CMK (cell line): ENCODE results near the gene RNF114.
"Not testable (repeated sequence)": the region's sequence is repeated elsewhere in the genome, so short reads cannot be mapped to it uniquely, and the experiment has no call there.

ENCODE experiments used
- DNase-seq: peaks from one replicate; pipeline ENCODE4 v3.0.0-alpha.2; 2010; ENCODE audit warnings: low read depth

The RNF114 gene, protein sequence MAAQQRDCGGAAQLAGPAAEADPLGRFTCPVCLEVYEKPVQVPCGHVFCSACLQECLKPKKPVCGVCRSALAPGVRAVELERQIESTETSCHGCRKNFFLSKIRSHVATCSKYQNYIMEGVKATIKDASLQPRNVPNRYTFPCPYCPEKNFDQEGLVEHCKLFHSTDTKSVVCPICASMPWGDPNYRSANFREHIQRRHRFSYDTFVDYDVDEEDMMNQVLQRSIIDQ

GRCh38 chr20:49936153-49937026 is at the start of gene RNF114:
RNF114 (plus strand) TSS chr20:49936397; CDS start chr20:49936413, 16 bp downstream.
- peak; percentile 73 for DNase-seq

DNA sequence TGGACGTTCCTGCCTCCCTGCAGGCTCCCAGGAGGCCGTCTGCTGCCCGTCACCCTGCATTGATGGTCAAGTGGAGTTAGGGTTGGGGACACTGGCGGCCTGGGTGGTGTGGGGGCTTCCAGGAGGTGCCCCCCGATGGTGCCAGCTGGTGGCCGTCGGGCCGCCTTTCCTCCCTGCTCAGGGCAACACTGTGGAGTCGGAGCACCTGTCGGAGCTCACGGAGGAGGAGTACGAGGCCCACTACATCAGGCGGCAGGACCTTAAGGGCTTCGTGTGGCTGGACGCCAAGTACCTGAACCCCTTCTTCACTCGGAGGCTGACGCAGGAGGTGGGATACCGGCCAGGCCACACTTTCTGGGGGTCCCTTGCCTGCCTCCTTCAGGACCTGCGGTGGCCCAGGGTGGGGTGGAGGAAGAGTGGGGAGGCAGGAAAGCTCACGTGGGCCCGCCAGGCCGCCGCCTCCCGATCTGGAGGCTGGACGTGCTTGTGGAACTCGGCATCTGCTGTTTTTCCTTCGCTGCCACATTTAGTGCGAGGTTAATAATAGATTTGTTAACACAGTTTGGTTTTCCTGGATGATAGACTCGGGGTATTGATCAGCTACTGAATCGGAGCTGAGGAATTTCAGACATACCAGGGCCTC is 49.5 kb upstream of the RNF114 start:
- no peak for DNase-seq

GRCh38 chr20:49887251-49888211 is 48.7 kb upstream of the RNF114 start:
- no peak for DNase-seq

DNA sequence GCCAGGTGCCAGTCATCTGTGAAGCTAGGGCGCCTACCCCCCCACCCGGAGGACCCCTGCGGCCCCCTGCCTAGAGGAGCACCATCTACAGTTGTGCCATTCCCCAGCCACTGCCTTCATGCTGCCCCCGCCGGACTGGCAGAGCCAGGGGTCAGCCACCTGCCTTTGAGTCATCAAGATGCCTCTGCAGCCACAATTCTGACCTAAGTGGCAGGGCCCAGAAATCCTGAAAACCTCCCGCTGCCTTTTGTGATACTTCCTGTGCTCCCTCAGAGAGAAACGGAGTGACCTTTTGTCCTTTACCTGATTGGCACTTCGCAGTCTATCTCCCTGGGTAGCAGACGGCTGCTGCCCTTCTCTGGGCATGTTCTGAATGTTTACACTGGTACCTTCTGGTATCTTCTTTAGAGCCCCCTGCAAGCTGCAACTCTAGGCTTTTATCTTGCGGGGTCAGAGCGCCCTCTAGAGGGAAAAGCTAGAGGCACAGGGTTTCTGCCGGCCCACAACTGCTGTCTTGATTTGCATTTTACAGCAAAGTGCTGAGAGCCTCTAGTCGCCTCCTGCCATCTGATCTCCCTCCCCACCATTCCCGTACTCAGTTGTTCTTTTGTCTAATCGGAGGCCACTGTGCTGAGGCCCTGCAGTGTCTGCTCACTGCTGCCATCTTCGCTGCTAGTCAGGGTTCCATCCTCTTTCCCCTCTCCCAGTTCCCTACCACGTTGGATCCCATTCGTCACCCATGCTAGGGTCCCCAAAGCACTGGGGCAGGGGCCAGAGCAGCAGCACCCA is 47.8 kb upstream of the RNF114 start:
- DNase-seq = peak; percentile 46

GRCh38 chr20:49889001-49889934 is 46.9 kb upstream of the RNF114 start:
- no peak for DNase-seq

GRCh38 chr20:49889935-49890333 is 46.3 kb upstream of the RNF114 start:
- DNase-seq = no peak

- no peak for DNase-seq
These were observed 45.5 kb upstream of the RNF114 start for GRCh38 chr20:49890471-49891361.

- no peak for DNase-seq
These were observed 44.6 kb upstream of the RNF114 start for GRCh38 chr20:49891476-49892110.

DNA sequence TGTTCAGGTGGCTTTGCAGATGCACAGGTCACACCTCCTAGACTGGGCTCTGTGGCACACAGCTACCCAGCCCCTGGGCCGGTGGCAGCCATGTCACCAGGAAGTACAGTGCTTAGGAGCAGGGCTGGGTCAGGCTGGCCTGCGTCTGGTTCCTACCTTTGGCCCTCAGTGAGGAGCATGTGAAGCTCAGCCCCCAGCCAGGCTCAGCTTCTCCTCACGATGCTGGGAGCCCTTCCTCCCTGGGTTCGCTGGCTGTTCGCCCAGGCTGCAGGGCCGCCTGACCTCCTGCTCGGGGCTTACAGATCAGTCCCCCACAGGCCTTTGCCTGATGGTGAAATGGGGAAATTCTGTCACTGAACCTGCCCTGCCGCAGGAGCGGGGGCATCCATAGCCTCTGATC is 43.9 kb upstream of the RNF114 start:
- DNase-seq = no peak

DNA sequence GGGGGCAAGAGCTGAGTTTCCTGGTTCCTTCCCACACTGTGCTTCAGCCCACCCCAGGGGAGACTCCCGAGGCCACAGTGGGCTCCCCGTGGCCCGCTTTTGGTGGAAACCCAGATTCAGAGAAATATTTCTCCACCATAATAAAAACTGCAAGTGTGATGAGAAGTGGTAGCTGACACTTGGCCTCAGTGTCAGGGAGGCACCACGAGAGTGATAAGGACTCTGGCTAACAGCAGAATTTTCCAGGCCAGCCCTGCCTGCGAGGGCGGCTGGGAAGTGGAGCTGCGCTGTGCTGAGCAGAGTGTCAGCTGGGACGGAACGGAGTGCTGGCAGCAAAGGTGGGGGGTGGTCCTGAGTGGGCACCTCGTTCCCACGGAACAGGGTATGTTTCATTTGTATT is 43.4 kb upstream of the RNF114 start:
- DNase-seq = no peak

- DNase-seq = no peak
These were observed 42.7 kb upstream of the RNF114 start for GRCh38 chr20:49893242-49894072.

DNA sequence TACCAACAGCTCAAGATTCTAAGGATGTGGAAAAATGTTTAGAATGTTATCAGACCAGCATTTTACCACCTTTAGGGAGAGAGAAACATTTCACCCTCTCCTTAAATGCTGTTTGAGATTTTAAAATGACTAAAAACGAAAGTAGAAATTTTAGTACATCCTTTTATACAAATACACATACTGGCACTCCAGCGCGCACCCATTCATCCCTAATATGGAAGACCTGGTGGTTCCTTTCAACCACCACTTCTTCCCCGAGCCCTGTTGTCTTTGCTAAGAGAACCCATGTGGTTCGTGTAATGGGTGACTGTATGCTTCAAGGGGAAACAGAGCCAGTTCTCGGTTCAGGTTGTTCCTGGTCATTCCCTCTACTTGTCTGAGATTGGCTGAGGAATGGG is 42.1 kb upstream of the RNF114 start:
- no peak for DNase-seq

GRCh38 chr20:49895474-49896093 is 40.6 kb upstream of the RNF114 start:
- DNase-seq = not testable (repeated sequence)

DNA sequence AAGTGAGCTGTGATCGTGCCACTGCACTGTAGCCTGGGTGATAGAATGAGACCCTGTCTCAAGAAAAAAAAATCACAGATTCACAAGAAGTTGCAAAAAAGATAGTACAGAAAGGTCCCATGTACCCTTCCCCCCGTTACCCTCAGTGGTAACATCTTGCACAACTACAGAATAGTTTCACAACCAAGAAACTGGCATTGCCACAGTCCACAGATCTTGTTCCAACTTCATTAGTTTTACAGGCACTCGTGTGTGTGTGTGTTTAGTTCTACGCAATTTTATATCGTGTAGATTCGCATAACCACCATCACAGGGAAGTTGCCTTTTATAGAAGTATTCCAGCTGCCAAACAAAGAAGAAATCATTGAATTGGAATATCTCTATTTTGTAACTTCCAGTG is 40.0 kb upstream of the RNF114 start:
- no peak for DNase-seq

GRCh38 chr20:49899541-49900383 is 36.4 kb upstream of the RNF114 start:
- DNase-seq = no peak

- DNase-seq = no peak
These were observed 34.6 kb upstream of the RNF114 start for GRCh38 chr20:49901588-49901987.
